Duodenal mucosa (tissue), 2 donors: ENCODE results near the gene CTNNAL1.
"Not testable (repeated sequence)": the region's sequence is repeated elsewhere in the genome, so short reads cannot be mapped to it uniquely, and the experiment has no call there.

ENCODE experiments used
- H3K27ac ChIP-seq: one replicate; pipeline ENCODE4 v1.7.0; 2013; ENCODE audit warnings: low read depth, low read length
- H3K27me3 ChIP-seq, 2 donors: one replicate each; pipeline ENCODE4 v1.7.0; 2013; ENCODE audit warnings: low read length in 2 of 2, control low read depth in 1 of 2; ENCODE audit not compliant: insufficient read depth in 2 of 2, control insufficient read depth in 1 of 2
- H3K36me3 ChIP-seq, 2 donors: one replicate each; pipeline ENCODE4 v1.7.0; 2013; ENCODE audit warnings: low read length in 2 of 2, control low read depth in 1 of 2; ENCODE audit not compliant: insufficient read depth in 2 of 2, control insufficient read depth in 1 of 2
- H3K4me1 ChIP-seq, 2 donors: one replicate each; pipeline ENCODE4 v1.7.0; 2013; ENCODE audit warnings: low read length in 2 of 2, control low read depth in 1 of 2; ENCODE audit not compliant: insufficient read depth in 2 of 2, control insufficient read depth in 1 of 2
- H3K4me3 ChIP-seq, 2 donors: one replicate each; pipeline ENCODE4 v1.7.0; 2013; ENCODE audit warnings: low read length in 2 of 2, low read depth in 1 of 2
- H3K9ac ChIP-seq, 2 donors: one replicate each; pipeline ENCODE4 v1.7.0; 2013; ENCODE audit warnings: low read length in 2 of 2, low read depth in 1 of 2
- H3K9me3 ChIP-seq, 2 donors: one replicate each; pipeline ENCODE4 v1.7.0; 2013; ENCODE audit warnings: low read length in 2 of 2, control low read depth in 1 of 2; ENCODE audit not compliant: control insufficient read depth in 1 of 2

The CTNNAL1 gene

DNA sequence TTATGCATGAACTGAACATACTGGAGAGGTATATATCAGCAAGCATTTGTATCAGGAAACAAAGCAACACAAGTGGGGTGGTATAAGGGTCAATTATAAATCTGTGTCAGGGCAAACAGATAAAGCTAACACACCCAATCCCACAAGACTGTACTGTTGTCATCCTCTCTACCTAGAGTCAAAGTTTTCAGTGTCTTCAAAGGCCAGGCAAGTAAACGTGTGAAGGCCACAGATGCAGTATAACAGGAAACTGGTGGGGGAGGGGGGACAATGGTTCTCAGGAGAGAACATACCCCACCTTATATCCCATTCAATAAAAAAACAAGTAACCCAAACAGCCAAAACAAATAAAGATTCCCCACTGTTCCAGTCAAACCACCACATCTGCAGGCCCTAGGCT is 101.5 kb downstream of the CTNNAL1 start:
- H3K4me3 ChIP-seq = no peak overlapping the region
- H3K9ac ChIP-seq = no peak overlapping the region
- H3K27ac ChIP-seq = no peak overlapping the region
- H3K36me3 ChIP-seq = peaks cover 30 to 75% of the 10 kb centered on the region in 2 donors
- no peaks in the 10 kb centered on the region for H3K9me3 ChIP-seq
- no peaks in the 10 kb centered on the region for H3K4me1 ChIP-seq
- H3K27me3 ChIP-seq = no peaks in the 10 kb centered on the region

- no peak overlapping the region for H3K4me3 ChIP-seq
- H3K4me1 ChIP-seq = no peaks in the 10 kb centered on the region
- H3K9ac ChIP-seq = no peak overlapping the region
- peaks cover 31 to 81% of the 10 kb centered on the region in 2 donors for H3K36me3 ChIP-seq
- H3K27ac ChIP-seq = no peak overlapping the region
- H3K27me3 ChIP-seq = no peaks in the 10 kb centered on the region
- no peaks in the 10 kb centered on the region for H3K9me3 ChIP-seq
Measured at GRCh38 chr9:108910914-108911313, 102.4 kb downstream of the CTNNAL1 start.

DNA sequence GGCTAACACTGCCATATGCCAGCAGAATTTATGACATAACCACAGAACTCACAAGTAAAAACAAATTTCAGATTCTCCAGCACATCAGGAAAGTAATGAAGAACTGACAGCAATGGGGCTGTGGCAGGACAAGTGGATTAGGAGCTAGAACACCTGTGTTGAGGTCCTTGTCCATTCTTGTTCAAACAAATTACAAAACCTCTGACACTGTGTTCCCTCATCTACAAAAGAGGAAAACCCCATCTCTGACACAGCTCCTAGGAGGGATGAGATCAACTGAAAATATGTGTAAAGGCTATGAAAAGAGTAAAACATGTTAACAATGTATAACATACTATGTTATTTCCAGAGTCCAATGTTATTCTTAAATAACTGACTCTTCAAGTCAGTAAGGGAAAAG is 102.9 kb downstream of the CTNNAL1 start:
- Histone ChIP-seq H3K9ac (no peak overlapping the region), H3K9me3 (no peaks in the 10 kb centered on the region), H3K4me3 (no peak overlapping the region), H3K36me3 (peaks cover 33 to 82% of the 10 kb centered on the region in 2 donors), H3K27ac (no peak overlapping the region), H3K4me1 (no peaks in the 10 kb centered on the region), H3K27me3 (no peaks in the 10 kb centered on the region)

DNA sequence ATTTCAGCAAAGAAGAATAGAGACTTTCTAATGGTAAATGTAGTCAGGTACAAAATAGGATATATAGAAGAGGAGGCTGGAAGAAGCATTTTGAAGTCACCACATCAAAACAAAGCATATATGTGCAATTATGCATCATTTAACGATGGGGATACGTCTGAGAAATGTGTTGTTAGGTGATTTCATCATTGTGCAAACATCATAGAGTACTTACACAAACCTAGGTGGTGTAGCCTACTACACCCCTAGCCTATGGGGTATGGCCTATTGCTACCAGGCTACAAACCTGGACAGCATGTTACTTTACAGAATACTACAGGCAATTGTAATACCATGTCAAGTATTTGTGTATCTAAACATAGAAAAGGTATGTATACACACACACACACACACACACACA is 107.8 kb downstream of the CTNNAL1 start:
- no peak overlapping the region for H3K27ac ChIP-seq
- peaks cover 44 to 81% of the 10 kb centered on the region in 2 donors for H3K36me3 ChIP-seq

GRCh38 chr9:108904161-108904560 is 109.1 kb downstream of the CTNNAL1 start:
- no peaks in the 10 kb centered on the region for H3K27me3 ChIP-seq

More for the DNA sequence above, 107.8 kb downstream of the CTNNAL1 start:
- Histone ChIP-seq H3K9ac (no peak overlapping the region), H3K27me3 (no peaks in the 10 kb centered on the region), H3K4me1 (no peaks in the 10 kb centered on the region), H3K4me3 (no peak overlapping the region), H3K9me3 (no peaks in the 10 kb centered on the region)

GRCh38 chr9:108903420-108904103 is 109.7 kb downstream of the CTNNAL1 start:
- Histone ChIP-seq H3K4me1 (no peaks in the 10 kb centered on the region), H3K27me3 (no peaks in the 10 kb centered on the region), H3K9me3 (no peaks in the 10 kb centered on the region), H3K36me3 (peaks cover 49 to 78% of the 10 kb centered on the region in 2 donors), H3K27ac (no peak overlapping the region), H3K9ac (no peak overlapping the region), H3K4me3 (no peak overlapping the region)

More at GRCh38 chr9:108904161-108904560, 109.1 kb downstream of the CTNNAL1 start:
- H3K9ac ChIP-seq = no peak overlapping the region
- H3K4me1 ChIP-seq = no peaks in the 10 kb centered on the region
- H3K4me3 ChIP-seq = no peak overlapping the region
- H3K36me3 ChIP-seq = peaks cover 51 to 79% of the 10 kb centered on the region in 2 donors
- H3K27ac ChIP-seq = no peak overlapping the region
- H3K9me3 ChIP-seq = no peaks in the 10 kb centered on the region

GRCh38 chr9:108900176-108900575 is 113.1 kb downstream of the CTNNAL1 start:
- H3K27ac ChIP-seq = no peak overlapping the region
- no peak overlapping the region for H3K9ac ChIP-seq
- no peak overlapping the region for H3K4me3 ChIP-seq
- H3K9me3 ChIP-seq = no peaks in the 10 kb centered on the region
- peaks cover 41 to 78% of the 10 kb centered on the region in 2 donors for H3K36me3 ChIP-seq
- no peaks in the 10 kb centered on the region for H3K27me3 ChIP-seq
- H3K4me1 ChIP-seq = no peaks in the 10 kb centered on the region

DNA sequence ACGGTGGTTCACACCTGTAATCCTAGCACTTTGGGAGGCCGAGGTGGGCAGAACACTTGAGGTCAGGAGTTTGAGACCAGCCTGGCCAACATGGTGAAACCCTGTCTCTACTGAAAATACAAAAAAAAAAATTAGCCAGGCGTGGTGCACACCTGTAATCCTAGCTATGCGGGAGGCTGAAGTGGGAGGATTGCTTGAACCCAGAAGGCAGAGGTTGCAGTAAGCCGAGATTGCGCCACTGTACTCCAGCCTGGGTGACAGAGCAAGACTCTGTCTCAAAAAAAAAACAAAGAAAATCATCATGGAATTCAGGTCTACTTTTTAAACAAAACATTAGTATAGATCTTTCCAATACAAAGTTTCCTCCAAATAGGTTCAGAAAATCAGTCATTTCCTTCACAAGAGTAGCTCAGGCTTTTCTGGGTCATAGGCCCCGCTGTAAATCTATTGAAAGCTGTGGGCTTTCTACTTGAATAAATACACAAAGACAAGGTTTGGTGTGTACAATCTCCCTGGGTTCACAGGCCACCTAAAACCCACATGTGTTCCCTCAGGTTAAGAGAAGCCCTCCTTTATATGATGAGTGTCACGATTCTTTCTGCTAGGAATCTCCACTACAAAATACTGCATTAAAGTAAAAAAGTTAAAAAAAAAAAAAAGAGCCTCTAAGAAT is 114.1 kb downstream of the CTNNAL1 start:
- H3K36me3 ChIP-seq = peaks cover 49 to 86% of the 10 kb centered on the region in 2 donors
- H3K4me3 ChIP-seq, H3K9me3 ChIP-seq, H3K27ac ChIP-seq, H3K9ac ChIP-seq, H3K27me3 ChIP-seq, H3K4me1 ChIP-seq: not testable (repeated sequence)

GRCh38 chr9:108897324-108898096 is 115.8 kb downstream of the CTNNAL1 start:
- Histone ChIP-seq H3K4me1 (no peaks in the 10 kb centered on the region), H3K4me3 (no peak overlapping the region), H3K9ac (no peak overlapping the region), H3K27me3 (no peaks in the 10 kb centered on the region), H3K9me3 (no peaks in the 10 kb centered on the region), H3K27ac (no peak overlapping the region), H3K36me3 (peaks cover 51 to 87% of the 10 kb centered on the region in 2 donors)
